AG04450 (cell line): ENCODE results near the gene CD79B. TPM values are rescaled to one million over a fixed set of nuclear protein-coding genes. Genes with fewer than 3 reads are reported as not detected.

ENCODE experiments used
- CTCF ChIA-PET: fragments of 300-600, 350-600 bp; formaldehyde crosslinking; extraction: SDS; loops from one replicate; lab custom pipeline; 2022; ENCODE audit warnings: antibody characterized with exemption, inconsistent platforms; lab: Charles Lee
- POLR2A ChIA-PET: fragments of 350-600 bp; formaldehyde crosslinking; extraction: SDS; loops from one replicate; lab custom pipeline; 2021; ENCODE audit warnings: antibody characterized with exemption, inconsistent platforms; lab: Yijun Ruan, JAX
- DNase-seq: peaks from one replicate; pipeline ENCODE4 v3.0.0-alpha.2; 2011; ENCODE audit warnings: low read depth, low spot score
- H3K27ac ChIP-seq: one replicate; pipeline ENCODE4 v1.5.1; 2012; ENCODE audit warnings: low read depth, low read length, control low read depth
- H3K27me3 ChIP-seq: one replicate; pipeline ENCODE4 v1.6.0; 2012; ENCODE audit warnings: low read length; ENCODE audit not compliant: control insufficient read depth, insufficient read depth
- H3K4me3 ChIP-seq: 2 replicates; pipeline ENCODE4 v1.5.1; 2011; ENCODE audit warnings: mild to moderate bottlenecking, low read depth, low read length, control low read depth
- H3K9me3 ChIP-seq: 2 replicates; pipeline ENCODE4 v1.5.1; 2012; ENCODE audit warnings: low read length; ENCODE audit not compliant: control insufficient read depth, insufficient read depth
- CTCF ChIP-seq: IDR thresholded peaks from 2 replicates; pipeline ENCODE4 v1.5.1; 2011; ENCODE audit warnings: low read depth, low read length, control low read depth, inconsistent platforms
- polyA plus RNA-seq: library from polyadenylated mRNA; depleted of rRNA; stranded (reverse); fragments of >200 nt; gene quantifications from 2 replicates; pipeline ENCODE4 v1.2.3, GENCODE V29; 2011

The CD79B gene
- polyA plus RNA-seq, 1 experiment: not detected

GRCh38 chr17:63930951-63931575 lies 1.1 kb downstream of the CD79B start:
- CTCF ChIA-PET: interaction anchor here (0.9 to 3.8 kb wide), 3 partner anchors 12 to 351 kb away, joined by 3 to 17 read pairs (median 14); partner anchors contain the start of gene GH1
- H3K4me3 ChIP-seq: no peak overlapping the region
- TF ChIP-seq CTCF: no peak
- POLR2A ChIA-PET: no interaction called here
- H3K27ac ChIP-seq: no peak overlapping the region
- peaks cover 24% of the 10 kb centered on the region for H3K27me3 ChIP-seq
- no peak for DNase-seq
- H3K9me3 ChIP-seq: no peaks in the 10 kb centered on the region

- ChIA-PET CTCF (interaction anchor here (0.9 to 3.8 kb wide), 4 partner anchors 9 to 352 kb away, joined by 3 to 17 read pairs (median 4); partner anchors contain the start of gene GH1), POLR2A (no interaction called here)
- TF ChIP-seq CTCF: no peak
- H3K9me3 ChIP-seq: no peaks in the 10 kb centered on the region
- peaks cover 20% of the 10 kb centered on the region for H3K27me3 ChIP-seq
- H3K4me3 ChIP-seq: no peak overlapping the region
- DNase-seq: no peak
- H3K27ac ChIP-seq: no peak overlapping the region
These were observed 2.0 kb downstream of the CD79B start for GRCh38 chr17:63929860-63930766.

GRCh38 chr17:63928966-63929695 lies 3.0 kb downstream of the CD79B start:
- Histone ChIP-seq H3K27me3 (peaks cover 12% of the 10 kb centered on the region), H3K4me3 (no peak overlapping the region), H3K27ac (no peak overlapping the region), H3K9me3 (no peaks in the 10 kb centered on the region)
- TF ChIP-seq CTCF: no peak
- ChIA-PET POLR2A (no interaction called here), CTCF (interaction anchor here (1.4 to 3.8 kb wide), 2 partner anchors 10 to 18 kb away, joined by 6 to 17 read pairs; partner anchors contain the start of gene GH1)
- DNase-seq: no peak

DNA sequence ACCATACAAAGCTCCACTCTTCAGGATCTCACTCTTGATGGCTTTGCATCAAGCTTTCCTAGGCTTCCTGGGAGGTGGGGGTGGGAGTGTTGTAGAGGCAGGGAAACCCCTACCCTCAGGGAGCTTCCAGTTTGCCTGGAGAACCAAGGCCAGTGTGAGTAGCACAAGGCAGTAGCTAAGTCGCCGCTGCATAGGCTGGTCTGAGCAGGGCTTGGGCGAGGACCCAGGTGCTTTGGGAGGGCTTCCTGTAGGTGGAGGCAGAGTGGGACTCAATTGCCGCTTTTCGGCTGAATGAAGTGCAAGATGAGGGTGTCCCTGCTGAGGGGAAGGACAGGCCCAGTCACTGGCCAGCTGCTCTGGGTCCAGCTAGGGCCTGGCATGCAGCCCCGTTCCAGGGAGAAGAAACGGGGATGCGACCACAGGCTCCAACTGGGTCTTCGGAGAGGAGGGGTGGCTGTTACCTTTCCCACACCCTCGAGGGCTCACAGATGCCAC lies 3.9 kb downstream of the CD79B start:
- ChIA-PET CTCF (interaction anchor here (0.8 to 3.8 kb wide), 2 partner anchors 9 to 19 kb away, joined by 3 to 17 read pairs; no protein-coding TSS in a partner anchor), POLR2A (interaction anchor here (0.6 kb wide), 1 partner anchor 286 kb away, joined by 3 read pairs; no protein-coding TSS in a partner anchor)
- Histone ChIP-seq H3K9me3 (no peaks in the 10 kb centered on the region), H3K27ac (no peak overlapping the region), H3K27me3 (peaks cover 6% of the 10 kb centered on the region), H3K4me3 (no peak overlapping the region)
- TF ChIP-seq CTCF: no peak
- no peak for DNase-seq
